OCI-LY3 (cell line): Measurements from ENCODE around the gene SLC17A9.

Source experiments
- H2AFZ ChIP-seq: fragments of 200-600, 300-600 bp; shearing (Covaris generic); 2 replicates; pipeline ENCODE4 v1.6.0; 2014; ENCODE audit warnings: antibody characterized with exemption, low read depth, low read length
- H3K27ac ChIP-seq: fragments of 200-600, 300-600 bp; sonication (generic); 2 replicates; pipeline ENCODE4 v1.5.1; 2014; ENCODE audit warnings: mild to moderate bottlenecking, low read length, moderate library complexity, mixed read lengths
- H3K27me3 ChIP-seq: fragments of 200-600, 300-600 bp; sonication (generic); 2 replicates; pipeline ENCODE4 v1.6.1; 2014; ENCODE audit warnings: low read depth, low read length, mixed read lengths
- H3K36me3 ChIP-seq: fragments of 200-600, 300-600 bp; sonication (generic); replicated peaks from 2 replicates; pipeline ENCODE3; 2014; ENCODE audit warnings: low read depth, low read length, mixed read lengths
- H3K4me1 ChIP-seq: fragments of 300-600, 200-600 bp; sonication (generic); 2 replicates; pipeline ENCODE4 v1.6.1; 2014; ENCODE audit warnings: low read length, mixed read lengths
- H3K4me2 ChIP-seq: fragments of 200-600, 300-600 bp; sonication (generic); 2 replicates; pipeline ENCODE4 v1.6.1; 2014; ENCODE audit warnings: low read length, mixed read lengths
- H3K4me3 ChIP-seq: fragments of 300-600, 200-600 bp; sonication (generic); 2 replicates; pipeline ENCODE4 v1.5.1; 2014; ENCODE audit warnings: antibody characterized with exemption, mild to moderate bottlenecking, low read length, moderate library complexity
- H3K79me2 ChIP-seq: fragments of 300-600, 200-600 bp; shearing (Covaris generic); 2 replicates; pipeline ENCODE4 v1.6.1; 2014; ENCODE audit warnings: mild to moderate bottlenecking, low read length, mixed read lengths
- H3K9ac ChIP-seq: fragments of 300-600, 200-600 bp; shearing (Covaris generic); 2 replicates; pipeline ENCODE4 v1.6.0; 2014; ENCODE audit warnings: mild to moderate bottlenecking, low read length, moderate library complexity
- H3K9me3 ChIP-seq: fragments of 200-600, 300-600 bp; shearing (Covaris generic); 2 replicates; pipeline ENCODE4 v1.6.1; 2014; ENCODE audit warnings: low read length, mixed read lengths; ENCODE audit not compliant: insufficient read depth
- H4K20me1 ChIP-seq: fragments of 200-600, 300-600 bp; sonication (generic); 2 replicates; pipeline ENCODE4 v1.6.1; 2016; ENCODE audit warnings: low read length, mixed read lengths; ENCODE audit not compliant: insufficient read depth
- EZH2phosphoT487 ChIP-seq: fragments of 200-600 bp; shearing (Covaris generic); IDR thresholded peaks from 2 replicates; pipeline ENCODE4 v1.6.1; 2018; ENCODE audit warnings: antibody characterized with exemption, mixed run types, low read depth
- TF ChIP-seq, protein P1 (sequence below): fragments of 200-600, 300-600 bp; sonication (generic); IDR thresholded peaks from 2 replicates; pipeline ENCODE4 v1.5.1; 2014; ENCODE audit warnings: antibody characterized with exemption, low read length, low read depth

SLC17A9 gene

DNA sequence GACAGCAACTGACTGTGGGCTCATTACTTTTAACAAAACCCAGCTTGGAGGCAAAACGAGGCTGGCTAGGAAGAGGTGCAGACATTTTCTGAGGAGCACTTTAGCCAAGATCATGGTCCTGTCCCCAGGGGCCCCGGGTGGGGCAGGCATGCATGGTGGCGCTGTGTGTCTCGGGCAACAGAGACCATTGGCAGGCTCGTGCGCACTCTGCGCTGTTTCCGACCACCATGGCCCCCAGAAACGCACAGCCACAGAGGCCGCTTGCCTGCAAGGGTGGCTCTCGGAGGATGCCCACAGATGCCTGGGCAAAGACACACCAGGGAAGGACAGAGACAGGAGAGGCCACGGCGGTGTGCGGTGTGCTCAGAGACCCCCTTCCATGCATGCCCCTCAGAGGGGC, 47.5 kb downstream of the SLC17A9 start:
- Histone ChIP-seq H3K4me1 (no peaks in the 10 kb centered on the region), H3K36me3 (no peaks in the 10 kb centered on the region), H3K9ac (no peak overlapping the region), H3K79me2 (no peaks in the 10 kb centered on the region), H2AFZ (no peak overlapping the region), H3K27ac (no peak overlapping the region), H3K4me2 (no peak overlapping the region), H3K4me3 (no peak overlapping the region), H3K27me3 (peaks cover 19% of the 10 kb centered on the region), H3K9me3 (no peaks in the 10 kb centered on the region), H4K20me1 (no peaks in the 10 kb centered on the region)
- TF ChIP-seq EZH2phosphoT487 = no peak
- TF ChIP-seq, protein P1, sequence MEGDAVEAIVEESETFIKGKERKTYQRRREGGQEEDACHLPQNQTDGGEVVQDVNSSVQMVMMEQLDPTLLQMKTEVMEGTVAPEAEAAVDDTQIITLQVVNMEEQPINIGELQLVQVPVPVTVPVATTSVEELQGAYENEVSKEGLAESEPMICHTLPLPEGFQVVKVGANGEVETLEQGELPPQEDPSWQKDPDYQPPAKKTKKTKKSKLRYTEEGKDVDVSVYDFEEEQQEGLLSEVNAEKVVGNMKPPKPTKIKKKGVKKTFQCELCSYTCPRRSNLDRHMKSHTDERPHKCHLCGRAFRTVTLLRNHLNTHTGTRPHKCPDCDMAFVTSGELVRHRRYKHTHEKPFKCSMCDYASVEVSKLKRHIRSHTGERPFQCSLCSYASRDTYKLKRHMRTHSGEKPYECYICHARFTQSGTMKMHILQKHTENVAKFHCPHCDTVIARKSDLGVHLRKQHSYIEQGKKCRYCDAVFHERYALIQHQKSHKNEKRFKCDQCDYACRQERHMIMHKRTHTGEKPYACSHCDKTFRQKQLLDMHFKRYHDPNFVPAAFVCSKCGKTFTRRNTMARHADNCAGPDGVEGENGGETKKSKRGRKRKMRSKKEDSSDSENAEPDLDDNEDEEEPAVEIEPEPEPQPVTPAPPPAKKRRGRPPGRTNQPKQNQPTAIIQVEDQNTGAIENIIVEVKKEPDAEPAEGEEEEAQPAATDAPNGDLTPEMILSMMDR = no peak

DNA sequence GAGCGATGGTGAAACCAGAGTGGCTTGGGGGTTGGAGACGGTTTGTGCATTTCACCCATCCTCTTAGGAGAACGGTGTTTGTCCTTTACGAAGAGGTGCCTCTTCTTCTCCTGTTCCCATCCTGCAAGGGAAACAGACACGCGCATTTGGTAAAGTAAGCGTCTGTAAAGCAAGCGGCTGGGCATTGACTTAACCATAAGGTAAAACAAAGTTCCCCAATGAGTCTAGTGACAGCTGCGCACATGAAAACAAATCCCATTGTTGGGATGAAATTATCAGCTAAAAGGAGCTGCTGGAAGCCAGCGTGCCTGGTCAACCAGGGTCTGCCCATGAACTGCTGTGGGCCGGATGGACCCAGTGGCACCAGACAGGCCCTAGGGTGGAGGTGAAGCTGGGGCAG, 48.4 kb downstream of the SLC17A9 start:
- Histone ChIP-seq H3K4me3 (no peak overlapping the region), H3K27me3 (peaks cover 19% of the 10 kb centered on the region), H3K9me3 (no peaks in the 10 kb centered on the region), H3K4me1 (no peaks in the 10 kb centered on the region), H3K27ac (no peak overlapping the region), H3K36me3 (no peaks in the 10 kb centered on the region), H2AFZ (no peak overlapping the region), H3K9ac (no peak overlapping the region), H3K79me2 (no peaks in the 10 kb centered on the region), H4K20me1 (no peaks in the 10 kb centered on the region), H3K4me2 (no peak overlapping the region)
- TF ChIP-seq, protein P1 = no peak
- TF ChIP-seq EZH2phosphoT487 = no peak

DNA sequence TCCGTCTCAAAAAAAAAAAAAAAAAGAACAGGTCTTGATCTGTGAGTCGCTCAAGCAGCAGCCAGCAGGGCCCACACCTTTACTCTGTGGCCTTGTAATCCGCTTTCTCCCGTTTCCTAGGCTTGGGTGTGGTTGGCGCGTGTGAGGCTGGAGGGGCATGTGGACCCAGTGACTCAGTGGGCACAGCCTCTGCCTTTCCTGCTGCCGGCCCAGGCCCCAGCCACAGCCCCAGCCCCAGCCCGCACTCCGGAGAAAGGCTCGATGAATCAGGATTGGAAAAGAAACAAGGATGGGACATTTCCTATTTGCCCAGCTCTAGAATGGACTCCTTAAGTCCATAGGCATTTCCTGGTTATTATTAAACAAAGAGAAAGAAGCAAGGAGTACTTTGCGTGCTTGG, 50.0 kb downstream of the SLC17A9 start:
- H3K9ac ChIP-seq = no peak overlapping the region
- H4K20me1 ChIP-seq = no peaks in the 10 kb centered on the region
- no peaks in the 10 kb centered on the region for H3K36me3 ChIP-seq
- no peaks in the 10 kb centered on the region for H3K9me3 ChIP-seq
- peaks cover 19% of the 10 kb centered on the region for H3K27me3 ChIP-seq
- no peak for TF ChIP-seq EZH2phosphoT487
- TF ChIP-seq, protein P1 = no peak
- H2AFZ ChIP-seq = no peak overlapping the region
- no peak overlapping the region for H3K27ac ChIP-seq
- H3K4me3 ChIP-seq = no peak overlapping the region
- H3K79me2 ChIP-seq = no peaks in the 10 kb centered on the region
- no peak overlapping the region for H3K4me2 ChIP-seq
- no peaks in the 10 kb centered on the region for H3K4me1 ChIP-seq

DNA sequence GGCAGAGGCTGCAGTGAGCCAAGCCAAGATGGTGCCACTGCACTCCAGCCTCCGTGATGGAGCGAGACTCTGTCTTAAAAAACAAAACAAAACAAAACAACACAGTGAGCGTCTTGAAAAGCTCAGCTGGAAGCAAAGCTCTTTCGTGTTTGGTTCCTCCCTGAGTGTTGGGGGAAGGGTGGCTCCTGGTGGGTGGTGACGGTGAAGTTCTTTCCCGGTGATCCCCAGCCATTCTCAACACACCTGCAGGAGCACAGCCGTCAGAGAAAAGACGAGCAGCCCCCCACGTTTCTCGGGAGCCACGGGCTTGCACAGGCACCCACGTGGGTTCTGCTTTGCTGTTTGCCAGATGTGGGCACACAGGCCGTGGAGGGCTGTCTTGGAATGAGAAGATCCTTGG, 51.0 kb downstream of the SLC17A9 start:
- Histone ChIP-seq H4K20me1 (no peaks in the 10 kb centered on the region), H3K27me3 (peaks cover 19% of the 10 kb centered on the region), H3K4me1 (no peaks in the 10 kb centered on the region)

More for the DNA sequence above, 51.0 kb downstream of the SLC17A9 start:
- Histone ChIP-seq H3K9ac (no peak overlapping the region), H3K36me3 (no peaks in the 10 kb centered on the region), H3K4me2 (no peak overlapping the region), H3K9me3 (no peaks in the 10 kb centered on the region), H2AFZ (no peak overlapping the region), H3K79me2 (no peaks in the 10 kb centered on the region), H3K27ac (no peak overlapping the region), H3K4me3 (no peak overlapping the region)
- TF ChIP-seq, protein P1 = no peak
- TF ChIP-seq EZH2phosphoT487 = no peak
